ENCODE results near the gene DTWD2.
"Not testable (repeated sequence)": the region's sequence is repeated elsewhere in the genome, so short reads cannot be mapped to it uniquely, and the experiment has no call there.

The DTWD2 gene

DNA sequence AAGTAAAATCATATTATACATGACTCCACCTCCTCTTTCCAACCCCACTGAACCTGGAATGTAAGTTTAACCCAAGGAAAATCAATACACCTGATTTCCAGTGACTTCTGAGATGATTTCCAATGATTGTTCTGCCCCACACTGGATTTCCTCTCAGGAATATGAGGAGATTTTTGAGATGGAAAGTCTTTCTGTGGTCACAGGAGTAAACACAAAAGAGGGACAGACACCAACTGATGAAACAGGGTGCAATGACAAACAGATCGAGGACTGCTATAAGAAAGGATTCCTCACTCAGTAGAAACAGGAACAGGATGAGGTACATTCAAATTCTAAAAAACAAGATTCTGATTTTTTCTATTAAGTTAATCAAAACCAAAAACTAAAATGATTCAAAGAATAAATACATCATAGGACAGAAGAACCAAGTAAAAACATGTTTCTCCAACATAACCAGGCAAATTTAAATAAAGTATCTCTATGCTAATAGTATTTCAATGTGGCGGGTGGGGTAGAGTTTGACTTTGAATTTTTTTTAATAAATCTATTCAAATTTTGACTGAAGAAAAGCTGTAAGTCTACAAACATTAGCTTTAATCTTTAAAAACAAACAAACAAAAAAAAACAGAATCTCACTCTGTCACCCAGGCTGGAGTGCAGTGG is 42.1 kb downstream of the DTWD2 start:
- no peak for FAIRE-seq

DNA sequence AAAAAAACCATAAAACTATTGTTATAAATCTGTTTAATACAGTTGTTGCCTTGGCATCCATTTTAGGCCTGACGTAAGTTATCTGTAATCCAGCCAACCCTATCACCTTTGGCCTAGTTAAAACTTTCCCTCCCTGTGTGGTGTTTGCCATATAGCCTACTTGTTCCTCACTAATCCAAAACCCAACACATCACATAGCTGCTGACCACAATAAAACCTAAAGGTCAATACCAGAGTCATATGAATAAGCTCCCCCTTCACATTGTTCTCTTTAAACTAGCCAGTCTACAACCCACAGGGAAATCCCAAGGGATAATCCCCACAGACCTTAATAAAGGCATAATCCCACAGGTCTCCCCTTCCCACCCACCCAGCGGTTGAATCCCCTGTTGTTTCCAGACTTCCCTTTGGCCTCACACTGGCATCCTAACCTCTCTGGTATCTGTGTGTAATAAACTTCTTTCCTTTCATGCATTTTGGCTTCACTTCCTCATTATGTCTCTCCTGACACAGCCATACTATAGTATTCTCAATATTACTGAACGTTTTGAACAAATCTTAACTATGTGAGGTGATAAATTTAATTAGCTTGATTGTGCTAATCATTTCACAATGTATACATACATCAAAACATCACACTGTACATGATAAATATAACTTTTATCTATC is 50.8 kb downstream of the DTWD2 start:
- no peak for FAIRE-seq

DNA sequence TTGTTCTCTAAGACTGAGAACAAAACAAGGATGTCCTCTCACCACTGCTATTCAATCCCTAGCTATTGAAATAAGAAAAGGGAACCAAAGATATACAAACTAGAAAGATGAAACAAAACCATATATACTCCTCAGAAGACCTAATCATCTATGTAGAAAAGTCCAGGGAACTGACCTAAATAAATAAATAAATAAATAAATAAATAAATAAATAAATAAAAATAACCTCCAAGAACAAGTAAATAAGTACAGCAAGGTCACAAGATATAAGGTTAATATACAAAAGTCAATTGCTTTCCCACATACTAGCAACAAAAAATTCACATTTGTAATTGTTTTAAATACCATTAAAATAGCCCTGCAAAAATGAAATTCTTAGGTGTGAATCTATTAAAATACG is 54.6 kb downstream of the DTWD2 start:
- FAIRE-seq = no peak

DNA sequence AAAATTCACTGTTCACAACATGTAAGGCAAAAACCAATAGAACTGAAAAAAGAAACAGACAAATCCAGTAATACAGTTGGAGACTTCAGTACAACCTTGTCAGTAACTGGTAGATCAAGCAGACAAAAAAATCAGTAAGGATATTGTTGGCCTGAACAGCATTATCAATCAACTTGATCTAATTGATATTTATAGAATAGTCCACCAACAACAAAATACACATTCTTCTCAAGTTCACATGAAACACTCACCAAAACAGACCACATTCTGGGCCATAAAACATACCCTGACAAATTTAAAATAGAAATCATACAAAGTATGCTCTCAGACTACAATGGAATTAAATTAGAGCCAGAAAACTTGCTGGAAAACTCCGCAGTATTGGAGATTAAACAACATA is 56.8 kb downstream of the DTWD2 start:
- no peak for FAIRE-seq

DNA sequence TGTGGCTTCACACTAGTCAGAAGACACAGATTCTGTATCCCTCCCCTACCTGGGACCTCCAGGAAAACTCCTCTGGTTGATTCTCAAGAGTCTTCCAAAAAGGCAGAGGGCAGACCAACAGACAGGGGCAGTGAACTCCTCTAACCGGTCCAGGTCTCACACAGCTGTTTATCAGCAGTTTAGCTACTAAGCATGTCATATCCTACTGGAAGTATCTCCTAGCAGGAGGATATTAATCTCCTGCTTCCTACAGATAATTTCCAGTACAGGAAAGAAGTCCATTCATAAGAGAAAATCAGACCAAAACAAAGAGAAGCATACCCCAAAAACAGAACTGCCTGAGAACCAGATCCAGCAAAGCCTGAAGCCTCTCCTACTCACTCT is 64.3 kb downstream of the DTWD2 start:
- no peak for FAIRE-seq

DNA sequence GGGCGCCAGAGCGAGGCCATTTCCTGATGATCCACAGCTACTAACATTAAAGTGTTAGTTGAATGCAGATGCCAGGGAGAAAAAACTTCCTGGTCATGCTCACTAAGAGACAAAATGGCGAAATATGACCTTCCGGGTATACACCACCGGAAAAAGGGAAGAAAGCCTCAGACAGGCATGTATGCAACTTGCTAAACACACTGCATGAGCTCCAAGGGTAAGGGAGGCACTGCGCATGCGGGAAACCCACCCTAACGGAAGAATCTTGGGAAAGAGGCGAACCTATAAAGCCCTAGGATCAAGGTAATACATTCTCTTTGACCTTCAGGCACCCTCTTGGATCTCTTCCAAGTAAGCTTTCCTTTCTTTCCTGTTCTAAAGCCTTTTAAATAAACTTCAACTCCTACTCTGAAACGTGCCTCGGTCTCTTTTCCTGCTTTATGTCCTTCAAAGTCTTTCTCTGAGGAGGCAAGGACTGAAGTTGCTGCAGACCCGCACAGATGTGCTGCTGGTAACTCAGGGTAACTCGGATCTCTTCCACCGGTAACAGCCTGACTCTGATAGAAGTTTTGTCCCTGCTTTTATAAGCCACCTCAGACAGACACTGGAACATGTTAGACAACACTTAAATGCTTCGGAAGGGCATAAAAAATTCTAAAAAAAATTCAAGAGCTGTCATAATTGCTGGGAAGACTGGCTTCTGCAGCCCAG is 64.9 kb downstream of the DTWD2 start:
- no peak for FAIRE-seq

DNA sequence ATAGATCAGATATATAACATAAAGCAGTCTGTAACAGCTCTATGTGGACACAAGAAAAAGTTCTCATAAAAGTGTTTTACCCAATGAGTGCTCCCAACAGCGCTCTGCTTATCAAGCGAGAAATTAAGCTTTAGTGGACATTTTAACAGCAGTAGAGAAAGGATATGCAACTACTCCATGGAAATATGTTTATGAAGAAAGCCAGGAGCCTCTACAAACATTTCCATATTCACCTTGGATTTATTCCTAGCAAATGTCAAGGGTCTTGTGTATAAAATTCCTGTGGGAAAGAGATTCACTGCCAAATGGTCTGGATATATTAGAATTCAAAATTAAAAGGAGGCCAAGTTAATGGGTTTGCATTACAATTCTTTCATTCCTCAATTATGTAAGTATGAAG is 66.5 kb downstream of the DTWD2 start:
- FAIRE-seq = no peak

DNA sequence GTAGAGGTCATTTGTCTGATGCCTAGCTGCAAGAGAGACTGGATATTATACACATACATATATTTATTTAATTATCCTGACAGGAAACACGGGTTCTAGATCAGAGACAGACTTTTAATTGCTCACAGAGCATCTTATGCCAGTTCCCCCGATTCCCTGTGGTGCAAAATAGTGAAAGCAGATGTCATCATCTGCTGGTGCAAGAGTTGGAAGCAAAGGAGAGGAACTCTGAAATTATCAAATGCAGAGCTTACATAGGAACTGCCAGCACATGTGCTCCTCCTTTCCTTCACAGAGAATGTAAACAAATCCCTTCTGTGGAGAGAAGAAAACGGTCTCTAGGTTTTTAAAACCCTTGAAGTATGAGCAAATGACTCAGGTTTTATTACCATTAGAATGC is 69.3 kb downstream of the DTWD2 start:
- no peak for FAIRE-seq

DNA sequence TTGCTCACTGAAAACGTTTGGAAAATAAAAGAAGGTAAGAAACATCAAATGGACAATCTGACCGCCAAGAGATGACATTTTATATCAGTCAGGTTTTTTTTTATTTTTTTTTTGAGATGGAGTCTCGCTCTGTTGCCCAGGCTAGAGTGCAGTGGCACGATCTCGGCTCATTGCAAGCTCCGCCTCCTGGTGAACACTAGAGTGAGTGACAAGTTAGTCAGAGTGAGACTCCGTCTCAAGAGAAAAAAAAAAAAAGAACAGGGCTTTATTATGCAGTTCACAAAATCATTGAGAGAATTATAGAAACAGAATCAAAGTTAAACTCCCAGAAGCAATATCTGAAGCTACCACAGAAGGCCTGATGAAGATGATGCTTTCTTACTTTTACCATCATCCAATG is 70.1 kb downstream of the DTWD2 start:
- no peak for FAIRE-seq

DNA sequence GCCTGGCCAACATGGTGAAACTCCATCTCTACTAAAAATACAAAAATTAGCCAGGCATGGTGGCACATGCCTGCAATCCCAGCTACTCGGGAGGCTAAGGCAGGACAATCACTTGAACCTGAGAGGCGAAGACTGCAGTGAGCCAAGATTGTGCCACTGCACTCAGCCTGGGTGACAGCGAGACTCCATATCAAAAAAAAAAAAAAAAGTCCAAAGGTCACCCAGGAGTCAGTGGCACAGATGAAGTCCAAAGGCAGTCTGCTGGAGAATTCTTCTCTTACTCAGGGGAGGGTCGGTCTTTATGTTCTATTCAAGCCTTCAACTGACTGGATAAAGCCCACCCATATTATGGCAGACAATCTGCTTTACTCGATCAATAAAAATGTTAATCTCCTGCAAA is 80.8 kb downstream of the DTWD2 start:
- FAIRE-seq = not testable (repeated sequence)

DNA sequence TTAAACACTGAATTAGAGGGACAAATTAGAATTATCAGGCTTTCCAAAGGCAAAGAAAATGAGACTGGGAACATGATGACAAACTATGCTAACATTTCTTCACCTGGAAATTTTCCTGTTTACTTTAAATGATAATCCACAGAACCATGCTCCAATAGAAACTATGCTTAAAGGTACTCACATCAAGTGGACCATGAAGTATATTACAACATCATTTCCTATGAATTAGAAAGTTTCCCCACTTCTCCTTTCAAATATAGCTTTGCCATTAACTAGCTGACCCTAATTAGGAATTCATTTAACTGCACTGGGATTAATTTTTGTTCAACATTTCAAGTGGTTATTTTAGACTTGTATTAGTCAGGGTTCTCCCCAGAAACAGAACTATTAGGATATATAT is 81.4 kb downstream of the DTWD2 start:
- FAIRE-seq = no peak

DNA sequence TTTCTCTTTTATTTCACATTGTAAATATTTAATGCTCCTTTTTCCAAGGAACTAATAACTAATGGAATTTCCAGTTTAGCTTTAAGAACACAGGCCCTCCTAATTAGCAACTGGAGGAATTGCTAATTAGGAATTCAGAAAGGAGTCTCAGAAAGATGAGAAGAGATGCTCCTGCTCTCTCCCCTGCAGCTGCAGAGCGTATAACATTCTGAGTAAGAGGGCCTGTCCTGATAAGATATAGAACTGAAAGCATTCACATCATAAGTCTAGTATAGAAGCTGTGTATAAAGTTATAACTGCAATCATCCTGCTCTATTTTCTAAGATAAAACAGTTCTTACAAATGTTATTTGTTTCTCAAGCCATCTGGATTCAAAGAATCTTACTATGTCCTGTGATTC is 83.2 kb downstream of the DTWD2 start:
- FAIRE-seq = no peak

DNA sequence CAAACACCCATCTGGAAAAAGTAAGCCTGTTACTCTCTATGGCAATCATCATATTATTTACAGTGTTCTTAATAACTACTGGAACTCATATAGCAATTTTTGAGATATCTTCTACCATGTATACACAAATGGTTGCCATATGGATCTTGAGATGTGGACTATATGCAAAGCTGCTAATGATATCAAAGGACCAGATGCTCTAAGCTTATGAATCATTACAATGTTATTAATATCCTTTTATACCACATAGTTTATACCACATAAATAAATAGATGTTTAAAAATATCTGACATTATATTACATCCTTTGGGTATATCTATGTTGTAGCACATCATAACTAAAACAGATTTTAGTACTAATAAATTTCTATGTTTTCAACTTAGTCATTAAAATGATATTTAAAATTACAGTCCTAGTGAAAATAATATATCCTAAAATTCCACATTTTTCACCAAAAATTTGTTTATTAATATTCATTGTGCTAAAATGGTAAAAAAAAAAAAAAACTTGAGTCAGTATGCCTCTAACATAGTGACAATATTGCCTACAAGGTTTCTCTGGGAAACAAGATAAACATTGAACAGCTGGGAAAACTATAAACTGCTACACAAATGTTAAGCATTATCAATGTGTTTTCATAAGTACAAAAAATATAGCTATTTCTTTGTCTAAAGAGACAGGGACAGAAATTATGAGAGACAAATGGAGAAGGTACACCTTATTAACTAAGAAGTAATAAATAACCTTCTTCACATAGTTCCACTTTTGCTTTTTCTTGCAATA is 85.5 kb downstream of the DTWD2 start:
- peak; percentile 78 for FAIRE-seq

DNA sequence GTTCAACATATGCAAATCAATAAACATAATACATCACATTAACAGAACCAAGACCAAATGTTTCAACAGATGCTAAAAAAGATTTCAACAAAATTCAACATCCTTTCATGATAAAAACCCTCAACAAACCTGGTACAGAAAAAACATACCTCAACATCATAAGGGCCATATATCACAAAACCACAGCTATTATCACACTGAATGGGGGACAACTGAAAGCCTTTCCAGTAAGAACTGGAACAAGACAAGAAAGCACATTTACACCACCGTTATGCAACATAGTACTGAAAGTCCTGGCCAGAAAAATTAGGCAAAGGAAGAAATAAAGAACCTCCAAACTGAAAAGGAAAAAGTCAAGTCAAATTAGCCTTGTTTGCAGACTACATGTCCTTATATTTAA is 93.6 kb downstream of the DTWD2 start:
- FAIRE-seq = no peak

DNA sequence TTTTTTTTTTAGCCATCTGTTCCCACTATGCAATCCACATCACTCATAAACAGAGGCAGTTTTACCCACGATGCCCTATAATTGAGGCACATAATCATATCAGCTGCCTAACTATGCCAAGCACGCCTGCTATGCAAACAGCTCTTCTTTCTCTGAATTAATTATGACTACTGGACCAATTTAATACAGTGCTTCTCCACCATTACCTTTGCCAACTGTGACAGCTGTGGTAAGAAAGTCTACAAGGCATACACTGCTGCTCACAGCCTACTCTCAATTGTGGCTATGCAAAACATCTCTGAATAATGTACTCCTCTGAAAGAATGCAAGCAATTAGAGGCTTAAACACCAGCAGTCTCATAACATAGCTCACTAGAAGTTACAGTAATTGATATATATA is 97.1 kb downstream of the DTWD2 start:
- no peak for FAIRE-seq

DNA sequence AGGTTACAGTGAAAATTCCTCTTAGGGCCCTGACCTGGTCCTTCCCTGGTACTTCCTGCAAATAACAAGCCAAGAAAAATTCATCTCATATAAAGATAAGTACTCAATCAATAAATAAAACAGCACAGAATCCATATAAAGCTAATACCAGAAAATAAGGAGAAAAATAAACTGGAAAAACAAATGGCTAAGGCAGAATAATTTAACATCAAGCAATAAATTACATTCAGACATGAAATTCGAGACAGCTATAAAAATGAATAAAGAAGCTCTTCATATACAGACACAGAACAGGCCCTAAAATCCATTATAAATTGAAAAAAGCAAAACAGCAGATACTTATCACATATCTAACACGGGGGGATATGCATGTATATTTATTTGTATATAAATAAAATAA is 99.2 kb downstream of the DTWD2 start:
- no peak for FAIRE-seq

DNA sequence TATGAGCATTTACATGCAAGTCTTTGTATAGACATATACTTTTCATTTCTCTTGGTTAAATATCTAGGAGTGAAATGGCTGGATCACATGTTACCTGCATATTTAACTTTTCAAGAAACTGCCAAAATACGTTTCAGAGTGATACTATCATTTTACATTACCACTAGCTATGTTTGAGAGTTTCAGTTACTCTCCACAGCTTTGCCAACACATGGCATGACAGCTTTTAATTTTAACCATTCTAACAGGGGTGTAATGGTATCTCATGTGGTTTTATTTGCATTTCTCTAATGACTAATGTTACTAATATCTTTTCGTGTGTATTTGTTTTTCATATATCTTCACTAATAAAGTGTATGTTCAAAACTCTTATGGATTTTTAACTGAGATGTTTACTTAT is 99.8 kb downstream of the DTWD2 start:
- no peak for FAIRE-seq

DNA sequence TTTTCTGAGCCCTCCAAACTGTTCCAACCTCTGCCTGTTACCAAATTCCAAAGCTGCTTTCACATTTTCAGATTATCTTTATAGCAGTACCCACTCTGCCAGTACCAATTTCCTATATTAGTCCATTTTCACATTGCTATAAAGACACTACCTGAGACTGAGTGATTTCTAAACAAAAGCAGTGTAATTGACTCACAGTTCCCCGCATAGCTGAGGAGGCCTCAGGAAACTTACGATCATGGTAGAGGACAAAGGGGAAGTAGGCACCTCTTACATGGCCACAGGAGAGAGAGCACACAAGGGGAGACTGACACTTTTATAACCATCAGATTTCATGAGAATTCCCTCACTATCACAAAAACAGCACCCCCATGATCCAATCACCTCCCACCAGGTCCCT is 105.0 kb downstream of the DTWD2 start:
- FAIRE-seq = no peak

DNA sequence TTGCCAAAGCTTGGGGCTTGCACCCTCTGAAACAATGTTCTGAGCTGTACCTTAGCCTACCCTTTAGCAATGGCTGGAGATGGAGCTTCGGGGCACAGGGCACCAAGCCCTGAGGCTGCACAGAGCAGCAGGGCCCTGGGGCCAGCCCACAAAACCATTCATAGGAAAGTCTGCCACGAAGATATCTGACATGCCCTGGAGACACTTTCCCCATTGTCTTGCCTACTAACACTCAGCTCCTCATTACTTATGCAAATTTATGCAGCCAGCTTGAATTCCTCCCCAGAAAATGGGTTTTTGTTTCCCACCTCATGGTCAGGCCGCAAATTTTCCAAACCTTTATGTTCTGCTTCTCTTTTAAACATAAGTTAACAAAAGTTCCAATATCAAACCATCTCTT is 105.7 kb downstream of the DTWD2 start:
- FAIRE-seq = no peak

DNA sequence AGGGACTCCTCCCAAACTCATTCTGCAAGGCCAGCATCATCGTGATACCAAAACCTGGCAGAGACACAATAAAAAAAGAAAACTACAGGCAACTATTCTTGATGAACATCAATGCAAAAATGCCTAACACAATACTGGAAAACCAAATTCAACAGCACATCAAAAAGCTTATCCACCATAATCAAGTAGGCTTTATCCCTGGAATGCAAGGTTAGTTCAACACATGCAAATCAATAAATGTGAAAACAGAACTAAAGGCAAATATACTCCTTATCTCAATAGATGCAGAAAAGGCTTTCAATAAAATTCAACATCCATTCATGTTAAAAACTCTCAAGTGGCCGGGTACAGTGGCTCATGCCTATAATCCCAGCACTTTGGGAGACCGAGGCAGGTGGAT is 111.5 kb downstream of the DTWD2 start:
- not testable (repeated sequence) for FAIRE-seq

DNA sequence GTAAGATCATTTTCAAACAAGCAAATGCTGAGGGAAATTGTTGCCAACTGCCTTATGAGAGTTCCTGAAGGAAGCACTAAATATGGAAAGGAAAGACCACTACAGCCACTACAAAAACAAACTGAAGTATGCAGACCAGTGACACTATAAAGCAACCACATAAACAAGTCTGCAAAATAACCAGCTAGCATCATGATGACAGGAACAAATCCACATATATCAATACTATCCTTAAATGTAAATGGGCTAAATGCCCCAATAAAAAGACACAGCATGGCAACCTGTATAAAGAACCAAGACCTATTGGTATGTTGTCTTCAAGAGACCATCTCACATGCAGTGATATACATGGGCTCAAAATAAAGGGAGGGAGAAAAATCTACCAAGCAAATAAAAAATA is 113.2 kb downstream of the DTWD2 start:
- no peak for FAIRE-seq

DNA sequence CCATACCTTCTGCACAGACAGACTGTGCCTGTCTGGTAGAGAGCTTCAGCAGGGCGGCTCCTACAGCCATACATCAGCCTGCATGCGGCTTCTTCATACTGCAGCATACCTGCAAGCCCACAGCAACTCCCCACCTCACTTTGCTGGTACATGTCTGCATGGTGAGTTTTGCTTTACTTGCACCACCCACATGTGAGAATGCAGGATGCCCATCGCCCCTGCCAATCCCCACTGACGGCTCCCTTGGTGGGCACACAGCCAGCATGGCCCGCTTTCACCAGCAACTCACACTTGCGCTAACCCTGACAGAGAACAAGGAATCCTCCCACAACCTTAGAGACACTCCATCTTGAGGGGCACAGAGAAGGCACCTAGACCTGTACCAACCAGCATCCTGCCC is 114.9 kb downstream of the DTWD2 start:
- FAIRE-seq = no peak

DNA sequence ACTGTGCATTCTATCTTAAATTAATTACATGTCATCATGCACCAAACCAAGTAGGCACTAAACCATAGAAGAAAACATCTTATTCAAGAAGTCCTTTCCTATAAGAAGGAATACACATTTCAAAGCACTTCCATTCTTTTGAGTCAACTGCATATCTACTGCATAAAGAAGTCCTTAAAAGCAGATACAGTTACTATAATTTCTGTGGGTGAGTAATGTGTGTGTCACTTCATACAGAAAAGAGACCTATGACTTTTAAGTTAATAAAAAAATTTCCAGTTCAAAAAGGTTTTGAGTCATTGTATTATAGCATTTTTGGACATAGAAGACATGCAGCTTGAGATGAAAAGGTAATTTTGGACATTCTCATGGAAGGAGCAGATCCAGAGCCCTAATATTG is 125.0 kb downstream of the DTWD2 start:
- FAIRE-seq = no peak

DNA sequence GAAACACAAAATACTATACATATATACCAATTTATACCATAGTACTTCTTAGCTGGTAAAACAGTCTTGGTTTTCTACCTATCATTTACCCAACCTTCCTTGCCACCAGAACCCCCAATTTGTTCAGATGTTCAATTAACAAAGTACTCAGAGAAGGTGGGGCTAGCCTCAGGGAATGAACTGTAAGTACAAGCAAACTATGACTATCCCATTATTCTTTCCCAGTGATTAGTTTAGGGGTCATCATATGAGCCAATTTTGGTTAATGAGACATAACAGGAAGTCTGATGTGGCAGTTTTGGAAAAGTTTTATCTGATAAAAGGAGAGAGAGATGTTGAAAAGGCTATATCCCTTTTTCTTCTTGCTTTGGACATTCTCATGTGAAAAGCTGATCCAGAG is 125.8 kb downstream of the DTWD2 start:
- FAIRE-seq = no peak

Measured in islet of Langerhans (tissue), 1 donor.